H1 (cell line): Measurements from ENCODE around the gene MYL3. TPM values are rescaled to one million over a fixed set of nuclear protein-coding genes. Genes with fewer than 3 reads are reported as not detected.

Experiments
- CTCF ChIA-PET: fragments of 300-600 bp; sonication (Branson Sonifier 250); formaldehyde crosslinking; loops from one replicate; lab custom pipeline; 2021; ENCODE audit not compliant: partially characterized antibody; lab: Charles Lee
- POLR2A ChIA-PET: fragments of 300-600 bp; sonication (Branson Sonifier 250); formaldehyde crosslinking; loops from one replicate; lab custom pipeline; 2021; ENCODE audit warnings: inconsistent platforms; ENCODE audit not compliant: partially characterized antibody; lab: Charles Lee
- DNase-seq, 2 experiments: peaks; one replicate each; pipeline versions ENCODE4 v3.0.0 to v3.0.0-alpha.2; 2010 to 2022; ENCODE audit warnings: low spot score in 2 of 2, low read depth in 1 of 2, mixed read lengths in 1 of 2
- FAIRE-seq: peaks from 2 replicates; lab custom pipeline; 2011; peaks lifted over from hg19 to GRCh38; lab: Jason Lieb, UNC
- H2AFZ ChIP-seq: 2 replicates; pipeline ENCODE4 v1.8.1; 2012; ENCODE audit warnings: low read length, inconsistent platforms
- H2AK5ac ChIP-seq: 2 replicates; pipeline ENCODE4 v1.6.1; 2013; ENCODE audit warnings: low read depth, low read length
- H2BK120ac ChIP-seq: replicated peaks from 2 replicates; pipeline ENCODE3; 2013; ENCODE audit warnings: low read depth, low read length, inconsistent platforms
- H2BK12ac ChIP-seq: 2 replicates; pipeline ENCODE4 v1.6.1; 2013; ENCODE audit warnings: low read depth, low read length
- H2BK15ac ChIP-seq: 2 replicates; pipeline ENCODE4 v1.6.1; 2013; ENCODE audit warnings: low read length
- H2BK20ac ChIP-seq: 2 replicates; pipeline ENCODE4 v1.6.1; 2013; ENCODE audit warnings: low read length
- H2BK5ac ChIP-seq: 2 replicates; pipeline ENCODE4 v1.6.1; 2013; ENCODE audit warnings: low read depth, low read length
- H3K14ac ChIP-seq: 2 replicates; pipeline ENCODE4 v1.6.1; 2013; ENCODE audit warnings: inconsistent platforms; ENCODE audit not compliant: insufficient read length
- H3K18ac ChIP-seq: 2 replicates; pipeline ENCODE4 v1.6.1; 2013; ENCODE audit warnings: low read length; ENCODE audit errors: extremely low read depth
- H3K23ac ChIP-seq: 2 replicates; pipeline ENCODE4 v1.6.1; 2013; ENCODE audit warnings: inconsistent platforms; ENCODE audit not compliant: insufficient read length
- H3K23me2 ChIP-seq: 2 replicates; pipeline ENCODE4 v1.6.1; 2013; ENCODE audit warnings: low read depth, low read length
- H3K27ac ChIP-seq: 2 replicates; pipeline ENCODE4 v1.6.1; 2011; ENCODE audit warnings: low read depth, low read length, inconsistent platforms
- H3K27me3 ChIP-seq, 4 experiments: replicated peaks in 1 of 4; 1 replicate in 1 of 4; 2 replicates in 3 of 4; pipeline versions ENCODE4 v1.6.1 to v1.8.1; 2011 to 2013; ENCODE audit warnings: low read length in 3 of 4, mild to moderate bottlenecking in 3 of 4, inconsistent platforms in 2 of 4, mixed read lengths in 2 of 4, moderate library complexity in 1 of 4; ENCODE audit not compliant: control insufficient read depth in 3 of 4, insufficient read depth in 3 of 4; ENCODE audit errors: extremely low read depth in 1 of 4
- H3K36me3 ChIP-seq, 4 experiments: 2 replicates each; pipeline versions ENCODE4 v1.6.1 to v1.8.1; 2011 to 2013; ENCODE audit warnings: mild to moderate bottlenecking in 4 of 4, low read length in 3 of 4, moderate library complexity in 2 of 4, control low read depth in 1 of 4, inconsistent platforms in 1 of 4; ENCODE audit not compliant: insufficient read depth in 4 of 4, control insufficient read depth in 2 of 4
- H3K4ac ChIP-seq: replicated peaks from 2 replicates; pipeline ENCODE3; 2013; ENCODE audit warnings: low read length, low read depth, mixed read lengths, inconsistent platforms; ENCODE audit not compliant: insufficient read length
- H3K4me1 ChIP-seq, 4 experiments: replicated peaks in 1 of 4; 1 replicate in 1 of 4; 2 replicates in 3 of 4; pipeline versions ENCODE4 v1.6.1 to v1.8.1; 2011 to 2013; ENCODE audit warnings: low read length in 3 of 4, inconsistent platforms in 2 of 4, mixed read lengths in 1 of 4; ENCODE audit not compliant: insufficient read depth in 4 of 4, control insufficient read depth in 3 of 4
- H3K4me2 ChIP-seq, 2 experiments: 2 replicates each; pipeline versions ENCODE4 v1.6.1 to v1.8.1; 2011 to 2013; ENCODE audit warnings: low read depth in 2 of 2, low read length in 2 of 2, control low read depth in 1 of 2, inconsistent platforms in 1 of 2, mild to moderate bottlenecking in 1 of 2; ENCODE audit not compliant: insufficient read depth in 1 of 2
- H3K4me3 ChIP-seq, 4 experiments: fragments of 200-600, 300-600 bp in 1 of 4; sonication (generic), shearing (Covaris generic), sonication (Bioruptor Twin) in 1 of 4; 2 replicates each; pipeline versions ENCODE4 v1.5.1 to v1.8.1; 2011 to 2016; ENCODE audit warnings: low read length in 4 of 4, low read depth in 3 of 4, control low read depth in 2 of 4, inconsistent platforms in 2 of 4, mild to moderate bottlenecking in 2 of 4, mixed read lengths in 1 of 4, moderate library complexity in 1 of 4; ENCODE audit not compliant: insufficient read depth in 2 of 4; ENCODE audit errors: extremely low read depth in 1 of 4
- H3K56ac ChIP-seq: replicated peaks from 2 replicates; pipeline ENCODE3; 2013; ENCODE audit warnings: low read depth, mild to moderate bottlenecking, mixed read lengths, low read length, inconsistent platforms; ENCODE audit not compliant: insufficient read length
- H3K79me1 ChIP-seq: 2 replicates; pipeline ENCODE4 v1.6.1; 2013; ENCODE audit warnings: low read depth, low read length, control low read depth
- H3K79me2 ChIP-seq, 2 experiments: 2 replicates each; pipeline versions ENCODE4 v1.6.1 to v1.8.1; 2012 to 2013; ENCODE audit warnings: low read length in 2 of 2, mild to moderate bottlenecking in 2 of 2, inconsistent platforms in 1 of 2; ENCODE audit not compliant: insufficient read depth in 2 of 2, control insufficient read depth in 1 of 2
- H3K9ac ChIP-seq, 4 experiments: replicated peaks in 1 of 4; 1 replicate in 1 of 4; 2 replicates in 3 of 4; pipeline versions ENCODE4 v1.6.1 to v1.8.1; 2011 to 2013; ENCODE audit warnings: low read depth in 3 of 4, low read length in 3 of 4, control low read depth in 2 of 4, mild to moderate bottlenecking in 2 of 4, moderate library complexity in 2 of 4, inconsistent platforms in 1 of 4; ENCODE audit errors: extremely low read depth in 1 of 4
- H3K9me3 ChIP-seq, 2 experiments: 2 replicates each; pipeline versions ENCODE4 v1.6.1 to v1.8.1; 2012 to 2013; ENCODE audit warnings: mild to moderate bottlenecking in 2 of 2, moderate library complexity in 2 of 2, control low read depth in 1 of 2, inconsistent platforms in 1 of 2, low read depth in 1 of 2, low read length in 1 of 2, mixed read lengths in 1 of 2; ENCODE audit not compliant: insufficient read depth in 2 of 2
- H4K20me1 ChIP-seq, 2 experiments: replicated peaks in 1 of 2; 2 replicates each; pipeline versions ENCODE3 to v1.8.1; 2011 to 2013; ENCODE audit warnings: inconsistent platforms in 2 of 2, low read length in 2 of 2, mild to moderate bottlenecking in 1 of 2; ENCODE audit not compliant: insufficient read depth in 2 of 2, control insufficient read depth in 1 of 2
- H4K5ac ChIP-seq: 2 replicates; pipeline ENCODE4 v1.6.1; 2013; ENCODE audit warnings: low read length, low read depth, mixed read lengths, inconsistent platforms; ENCODE audit not compliant: insufficient read length
- H4K8ac ChIP-seq: 2 replicates; pipeline ENCODE4 v1.8.0; 2013; ENCODE audit warnings: mild to moderate bottlenecking, moderate library complexity, low read length, inconsistent platforms; ENCODE audit not compliant: insufficient read depth; ENCODE audit errors: extremely low read depth
- H4K91ac ChIP-seq: replicated peaks from 2 replicates; pipeline ENCODE3; 2013; ENCODE audit warnings: low read length, mixed read lengths, inconsistent platforms; ENCODE audit not compliant: insufficient read length
- CHD1 ChIP-seq: IDR thresholded peaks from 2 replicates; pipeline ENCODE4 v1.6.1; 2012; ENCODE audit warnings: low read depth, low read length, improper control_type of control experiment
- JUND ChIP-seq: IDR thresholded peaks from 2 replicates; pipeline ENCODE4 v1.6.1; 2011; ENCODE audit warnings: mild to moderate bottlenecking, improper control_type of control experiment, low read length
- KDM1A ChIP-seq: fragments of 200-600, 300-600 bp; sonication (generic); IDR thresholded peaks from 2 replicates; pipeline ENCODE4 v1.7.1; 2016; ENCODE audit warnings: mild to moderate bottlenecking, low read length, borderline replicate concordance
- POU5F1 ChIP-seq: IDR thresholded peaks from 2 replicates; pipeline ENCODE4 v1.6.1; 2011; ENCODE audit warnings: low read depth, mild to moderate bottlenecking, low read length, moderate library complexity
- WGBS, 2 experiments: shearing (Covaris generic) in 1 of 2; methylation state at CpG; one replicate each; pipeline versions ENCODE4 v1.1.6 to v1.1.7; 2013 to 2015; ENCODE audit warnings: low lambda C conversion rate in 2 of 2, mixed read lengths in 2 of 2, inconsistent platforms in 1 of 2, low coverage in 1 of 2, missing lambda C conversion rate in 1 of 2; ENCODE audit not compliant: insufficient replicate concordance in 2 of 2, insufficient coverage in 1 of 2, insufficient read length in 1 of 2; ENCODE audit errors: extremely low coverage in 1 of 2, missing lambda C conversion rate in 1 of 2; 5-methylcytosine and 5-hydroxymethylcytosine counted together
- polyA plus RNA-seq, 7 experiments: library from polyadenylated mRNA; depleted of rRNA in 3 of 7; stranded (reverse) in 5 of 7; unstranded in 2 of 7; fragments of >200 nt in 5 of 7; fragments of 200-250 nt in 2 of 7; gene quantifications; 1 replicate in 5 of 7; 2 replicates in 1 of 7; 4 replicates in 1 of 7; pipeline versions ENCODE4 v1.2.1 to v1.2.3, GENCODE V29; 2011 to 2013; ENCODE audit warnings: missing spikeins in 2 of 7, mixed read lengths in 2 of 7
- total RNA-seq: library from RNA; stranded (reverse); fragmentation: NEBNext Ultra II Directional; extraction: Animal tissue kit (Norgen Biotek cat#: 25700); gene quantifications from 2 replicates; pipeline ENCODE4 v1.2.1, GENCODE V29; 2021

MYL3 gene
- total and polyA plus RNA-seq, 2 of the 8 experiments (the other 6 are each of a cell fraction or from before 2014, with no cell fraction given) = 0.06 TPM; not detected in 1

DNA sequence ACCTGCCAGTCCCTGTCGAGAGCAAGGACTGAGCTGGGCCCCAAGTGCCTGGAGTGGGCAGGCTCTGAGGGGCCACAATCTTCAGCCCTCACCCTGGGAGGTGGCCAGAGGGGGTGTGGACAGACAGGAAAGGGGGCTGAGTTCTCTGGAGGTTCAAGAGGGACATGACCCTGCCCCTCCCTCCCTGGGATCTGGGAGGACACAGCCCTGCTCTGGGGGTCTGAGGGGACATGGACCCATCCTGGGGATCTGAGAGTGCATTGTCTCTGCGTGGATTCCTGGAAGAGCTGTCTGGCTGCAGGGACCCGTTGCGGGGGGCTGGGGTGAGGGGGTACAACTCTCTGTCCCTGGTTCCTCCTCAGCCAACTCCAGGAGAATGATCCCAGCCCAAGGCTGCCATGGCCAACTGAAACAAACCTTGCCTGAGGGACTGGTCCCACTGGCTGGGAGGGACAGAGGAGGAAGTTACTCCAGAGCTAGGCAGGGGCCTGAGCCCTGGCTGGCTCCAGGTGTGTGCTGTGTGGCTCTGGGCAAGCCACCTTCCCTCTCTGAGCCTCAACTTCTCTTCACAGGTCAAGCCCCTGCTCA is 43.3 kb upstream of the MYL3 start:
- H3K79me2 ChIP-seq = no peaks in the 10 kb centered on the region
- H3K23me2 ChIP-seq = no peaks in the 10 kb centered on the region; the same call in 1 of the 2 replicates
- ChIA-PET CTCF (interaction anchor here (0.6 to 2.4 kb wide), 11 partner anchors 9 to 849 kb away, joined by 3 to 8 read pairs (median 3); partner anchors contain the start of gene MYL3), POLR2A (interaction anchor here (0.9 kb wide), 1 partner anchor 43 kb away, joined by 3 read pairs; the partner anchor contains the start of gene MYL3)
- H3K14ac ChIP-seq = no peak overlapping the region
- H3K36me3 ChIP-seq = no peaks in the 10 kb centered on the region
- no peak overlapping the region for H2BK120ac ChIP-seq
- H3K4me2 ChIP-seq = no peak overlapping the region
- WGBS, 2 experiments = 97% methylated on average over 4 of the region's 4 CpGs; no CpG with 5 or more reads in 1 of the 2 experiments
- no peaks in the 10 kb centered on the region; the same call in 1 of the 2 replicates for H3K79me1 ChIP-seq
- FAIRE-seq (no peak), DNase-seq (no peak)
- H4K20me1 ChIP-seq = peaks cover 0 to 5% of the 10 kb centered on the region in 2 experiments
- no peak overlapping the region for H2BK15ac ChIP-seq
- H3K23ac ChIP-seq = no peak overlapping the region
- H3K27ac ChIP-seq = no peak overlapping the region
- H3K9ac ChIP-seq = no peak overlapping the region
- H3K56ac ChIP-seq = no peak overlapping the region
- H4K5ac ChIP-seq = no peak overlapping the region
- no peaks in the 10 kb centered on the region for H3K9me3 ChIP-seq
- no peak overlapping the region for H3K18ac ChIP-seq
- no peak overlapping the region for H2BK20ac ChIP-seq
- no peak overlapping the region for H2BK5ac ChIP-seq
- H2AK5ac ChIP-seq = no peak overlapping the region
- peak overlapping the region; percentile 68; the same call in 1 of the 2 replicates for H2BK12ac ChIP-seq
- H4K91ac ChIP-seq = no peak overlapping the region
- H3K4me1 ChIP-seq = peaks cover 0 to 3% (median 1%) of the 10 kb centered on the region in 4 experiments; a peak in 2 of 7 replicates
- no peak overlapping the region for H3K4ac ChIP-seq
- no peak overlapping the region for H3K4me3 ChIP-seq
- H3K27me3 ChIP-seq = no peaks in the 10 kb centered on the region; a peak in 2 of 7 replicates
- TF ChIP-seq KDM1A (no peak), CHD1 (no peak), JUND (no peak), POU5F1 (no peak)
- TF ChIP-seq, all 59 proteins: peak for 0
- Histone ChIP-seq H2AFZ (no peak overlapping the region), H4K8ac (no peak overlapping the region)
